GM23248 (cell line): ENCODE measurements around the gene GNAT3. TPM values are rescaled to one million over a fixed set of nuclear protein-coding genes. Genes with fewer than 3 reads are reported as not detected.

Experiments used
- DNase-seq: peaks from one replicate; pipeline ENCODE4 v3.0.0-alpha.2; 2015
- H2AFZ ChIP-seq: fragments of 200-600 bp; sonication (generic); 2 replicates; pipeline ENCODE4 v1.6.1; 2016; ENCODE audit warnings: antibody characterized with exemption
- H3F3A ChIP-seq: fragments of 200-600 bp; sonication (generic); 2 replicates; pipeline ENCODE4 v1.6.1; 2016; ENCODE audit warnings: mild to moderate bottlenecking, antibody characterized with exemption, mixed run types; ENCODE audit not compliant: insufficient read depth
- H3K27ac ChIP-seq: fragments of 200-600 bp; sonication (generic); 2 replicates; pipeline ENCODE4 v1.5.1; 2016; ENCODE audit warnings: mild to moderate bottlenecking
- H3K27me3 ChIP-seq: fragments of 200-600 bp; sonication (generic); replicated peaks from 2 replicates; pipeline ENCODE4 v1.6.1; 2016; ENCODE audit warnings: mild to moderate bottlenecking; ENCODE audit not compliant: insufficient read depth
- H3K36me3 ChIP-seq: fragments of 200-600 bp; sonication (generic); 2 replicates; pipeline ENCODE4 v1.6.1; 2016; ENCODE audit warnings: low read depth, mild to moderate bottlenecking
- H3K4me1 ChIP-seq: fragments of 200-600 bp; sonication (generic); 2 replicates; pipeline ENCODE4 v1.6.1; 2016; ENCODE audit warnings: mild to moderate bottlenecking; ENCODE audit not compliant: insufficient read depth
- H3K4me2 ChIP-seq: fragments of 200-600 bp; sonication (generic); one replicate; pipeline ENCODE4 v1.6.1; 2016; ENCODE audit warnings: mild to moderate bottlenecking; ENCODE audit not compliant: unreplicated experiment
- H3K4me3 ChIP-seq: fragments of 200-600 bp; sonication (generic); 2 replicates; pipeline ENCODE4 v1.5.1; 2016; ENCODE audit warnings: mild to moderate bottlenecking
- H3K79me2 ChIP-seq: fragments of 200-600 bp; sonication (generic); 2 replicates; pipeline ENCODE4 v1.6.1; 2016; ENCODE audit warnings: mild to moderate bottlenecking; ENCODE audit not compliant: insufficient read depth
- H3K9ac ChIP-seq: fragments of 200-600 bp; sonication (generic); 2 replicates; pipeline ENCODE4 v1.6.1; 2016; ENCODE audit warnings: mild to moderate bottlenecking
- H3K9me2 ChIP-seq: fragments of 200-600 bp; sonication (generic); 2 replicates; pipeline ENCODE4 v1.6.1; 2016; ENCODE audit warnings: mixed run types, mild to moderate bottlenecking, moderate library complexity; ENCODE audit not compliant: insufficient read depth
- H3K9me3 ChIP-seq: fragments of 200-600 bp; sonication (generic); one replicate; pipeline ENCODE4 v1.6.1; 2017; ENCODE audit warnings: low read depth
- H4K20me1 ChIP-seq: fragments of 200-600 bp; sonication (generic); 2 replicates; pipeline ENCODE4 v1.6.0; 2016; ENCODE audit not compliant: insufficient read depth
- EZH2 ChIP-seq: fragments of 200-600 bp; sonication (generic); IDR thresholded peaks from 2 replicates; pipeline ENCODE4 v1.6.1; 2018; ENCODE audit warnings: antibody characterized with exemption, mild to moderate bottlenecking; ENCODE audit not compliant: insufficient read depth, poor library complexity, severe bottlenecking
- EZH2phosphoT487 ChIP-seq: fragments of 200-600 bp; sonication (generic); IDR thresholded peaks from 2 replicates; pipeline ENCODE4 v1.6.1; 2018; ENCODE audit warnings: antibody characterized with exemption, moderate library complexity, mild to moderate bottlenecking, low read depth; ENCODE audit not compliant: insufficient read depth
- WGBS, 2 experiments: methylation state at CpG; one replicate each; pipeline ENCODE4 v1.1.6; 2015 to 2017; ENCODE audit warnings: low lambda C conversion rate in 2 of 2, low coverage in 1 of 2; ENCODE audit errors: missing lambda C conversion rate in 2 of 2; 5-methylcytosine and 5-hydroxymethylcytosine counted together
- in situ Hi-C: fragments of 300-500 bp; cut with MboI; formaldehyde crosslinking; loops from 2 replicates; pipeline ENCODE4 v1.15.0; 2020
- polyA plus RNA-seq: library from polyadenylated mRNA; unstranded; fragments of >200 nt; fragmentation: Nextera tagmentation; extraction: Ambion mirVana; gene quantifications from 2 replicates; pipeline ENCODE4 v1.2.1, GENCODE V29; 2016
- total RNA-seq: library from RNA; depleted of rRNA; stranded (reverse); fragments of >200 nt; shearing (Covaris generic); gene quantifications from 2 replicates; pipeline ENCODE4 v1.2.3, GENCODE V29; 2014

The GNAT3 gene
- total and polyA plus RNA-seq, 2 experiments from 2014 or later = not detected

DNA sequence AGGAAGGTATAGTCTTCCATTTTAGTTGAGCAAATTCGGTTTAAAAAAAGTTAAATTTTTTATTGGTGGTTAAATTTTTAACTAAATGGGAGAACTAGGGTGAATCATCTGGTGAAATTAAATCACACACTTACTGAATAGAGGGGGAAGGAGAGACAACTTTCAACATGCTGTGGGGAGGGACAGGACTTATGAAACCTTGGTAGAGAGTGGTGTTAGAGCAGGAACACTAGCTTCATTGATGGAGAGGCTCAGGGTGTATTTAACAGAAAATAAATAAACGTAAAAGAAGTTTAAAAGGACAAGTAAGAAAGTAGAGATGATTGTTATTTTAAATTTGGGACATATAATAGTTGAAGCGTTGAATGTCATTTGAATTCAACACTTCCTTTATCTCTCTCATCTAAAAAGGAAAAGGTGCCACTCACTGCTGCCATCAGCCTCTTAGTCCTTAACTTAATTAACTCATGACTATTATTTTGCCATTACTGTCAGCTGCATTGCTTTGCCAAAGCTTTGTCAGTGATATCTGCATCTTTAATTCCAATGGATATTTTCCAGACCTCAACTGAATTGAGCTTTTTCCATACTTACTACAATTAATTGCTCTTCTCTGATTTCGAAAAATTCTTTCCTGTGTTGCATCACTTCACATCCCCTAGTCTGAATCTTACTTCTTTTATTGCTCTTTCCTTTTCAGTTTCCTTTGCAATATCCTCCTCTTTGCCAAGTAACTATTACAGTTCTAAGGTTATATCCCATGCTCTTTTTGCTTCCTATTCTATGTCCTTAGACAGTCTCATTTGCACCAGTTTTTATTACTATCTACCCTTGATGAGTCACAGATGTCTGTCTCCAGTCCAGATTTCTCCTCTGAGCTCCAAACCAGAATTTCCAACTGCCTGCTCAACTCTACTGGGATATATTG lies 71.7 kb downstream of the GNAT3 start:
- Histone ChIP-seq H3K4me2 (peak overlapping the region; percentile 62), H3K36me3 (no peaks in the 10 kb centered on the region), H3K4me3 (peak overlapping the region; percentile 26; the same call in 1 of the 2 replicates), H3K79me2 (no peaks in the 10 kb centered on the region), H3K9me2 (no peaks in the 10 kb centered on the region), H3K27me3 (no peaks in the 10 kb centered on the region), H4K20me1 (no peaks in the 10 kb centered on the region), H3K4me1 (peaks cover 21% of the 10 kb centered on the region), H3K9me3 (no peaks in the 10 kb centered on the region), H3K27ac (peak overlapping the region; percentile 73), H3F3A (peaks cover 27% of the 10 kb centered on the region), H2AFZ (peak overlapping the region; percentile 33; the same call in 1 of the 2 replicates), H3K9ac (no peak overlapping the region)
- in situ Hi-C loops = loop anchor here (25.0 kb wide), 1 partner anchor 1022 kb away; no protein-coding TSS in a partner anchor
- no peak for TF ChIP-seq EZH2phosphoT487
- TF ChIP-seq EZH2 = no peak
- WGBS, 2 experiments = 37 to 42% methylated on average over 4 of the region's 4 CpGs
- DNase-seq = peak; percentile 84

DNA sequence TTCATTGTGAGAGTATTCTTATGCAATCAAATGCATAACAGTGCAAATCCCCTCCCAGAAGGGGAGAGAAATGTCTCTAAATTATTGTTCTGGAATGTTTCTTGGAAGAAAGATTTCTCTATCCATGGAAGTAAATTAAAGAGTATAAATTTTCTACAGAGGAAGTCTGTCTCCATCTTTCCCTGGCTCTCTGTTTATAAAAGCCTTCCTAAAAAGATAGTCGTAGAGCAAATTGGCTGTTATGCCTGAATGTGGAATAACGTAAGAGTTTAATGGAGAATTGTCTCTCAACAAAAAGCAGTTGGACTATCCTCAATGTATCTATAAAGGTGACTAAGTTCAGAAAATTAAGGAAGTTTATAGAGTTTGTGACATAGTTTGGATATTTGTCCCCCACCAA lies 76.3 kb downstream of the GNAT3 start:
- no peak for DNase-seq
- H3K9me3 ChIP-seq = no peaks in the 10 kb centered on the region
- no peaks in the 10 kb centered on the region for H4K20me1 ChIP-seq
- no peaks in the 10 kb centered on the region for H3K27me3 ChIP-seq
- 91 to 97% methylated on average over 2 of the region's 2 CpGs for WGBS, 2 experiments
- H3F3A ChIP-seq = peaks cover 15% of the 10 kb centered on the region
- in situ Hi-C loops = loop anchor here (25.0 kb wide), 1 partner anchor 1027 kb away; no protein-coding TSS in a partner anchor
- no peak overlapping the region for H2AFZ ChIP-seq
- no peaks in the 10 kb centered on the region for H3K79me2 ChIP-seq
- H3K9me2 ChIP-seq = no peaks in the 10 kb centered on the region
- H3K4me1 ChIP-seq = peaks cover 14% of the 10 kb centered on the region
- TF ChIP-seq EZH2 (no peak), EZH2phosphoT487 (no peak)
- no peak overlapping the region for H3K27ac ChIP-seq
- H3K36me3 ChIP-seq = no peaks in the 10 kb centered on the region
- H3K4me3 ChIP-seq = no peak overlapping the region
- no peak overlapping the region for H3K9ac ChIP-seq
- H3K4me2 ChIP-seq = no peak overlapping the region

DNA sequence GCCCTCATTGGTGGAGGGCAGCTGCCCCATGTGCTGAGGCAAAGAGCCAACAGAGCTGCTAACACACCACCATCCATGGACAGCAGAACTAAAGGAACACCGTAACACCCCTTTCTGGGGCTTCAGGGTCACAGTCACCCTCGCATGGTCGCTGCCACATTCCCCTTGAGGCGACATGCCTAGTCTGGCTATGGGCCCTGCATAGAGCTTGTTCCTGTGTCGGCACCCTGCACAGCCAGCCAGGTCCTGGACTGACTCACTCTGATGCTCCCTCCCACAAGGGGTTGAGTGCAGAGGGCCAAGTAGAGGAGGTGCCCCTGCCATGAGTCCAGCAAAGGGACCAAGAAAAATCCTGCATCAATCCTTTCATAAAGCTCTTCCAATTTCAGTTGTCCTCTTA lies 77.8 kb downstream of the GNAT3 start:
- Histone ChIP-seq H3K27me3 (no peaks in the 10 kb centered on the region), H3K4me3 (no peak overlapping the region), H3K79me2 (no peaks in the 10 kb centered on the region), H3K9ac (no peak overlapping the region), H3K36me3 (no peaks in the 10 kb centered on the region), H3K9me2 (no peaks in the 10 kb centered on the region), H3K4me2 (no peak overlapping the region), H3K4me1 (no peaks in the 10 kb centered on the region), H3K27ac (no peak overlapping the region), H3F3A (no peaks in the 10 kb centered on the region), H4K20me1 (no peaks in the 10 kb centered on the region), H3K9me3 (no peaks in the 10 kb centered on the region), H2AFZ (no peak overlapping the region)
- 91 to 99% methylated on average over 5 of the region's 5 CpGs for WGBS, 2 experiments
- no peak for DNase-seq
- in situ Hi-C loops = loop anchor here (5.0 to 25.0 kb wide), 2 partner anchors 223 to 1028 kb away; no protein-coding TSS in a partner anchor
- TF ChIP-seq EZH2phosphoT487 = no peak
- TF ChIP-seq EZH2 = no peak

DNA sequence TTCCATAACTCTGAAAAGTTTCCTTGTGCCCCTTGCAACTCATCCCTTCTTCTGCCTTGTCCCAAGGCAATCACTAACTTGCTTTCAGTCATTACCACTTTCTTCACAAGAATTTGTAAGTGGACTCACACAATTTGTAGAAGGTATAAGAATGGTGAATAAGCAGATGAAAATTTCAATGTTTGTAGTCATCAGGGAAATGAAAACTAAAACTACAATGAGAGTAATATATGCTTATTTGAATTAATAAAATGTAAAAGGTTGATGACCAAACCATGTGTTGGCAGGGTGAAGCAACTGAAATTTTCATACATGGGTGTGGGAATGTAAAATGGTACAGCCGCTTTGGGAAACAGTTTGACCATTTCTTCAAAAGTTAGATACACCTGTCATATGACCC lies 79.7 kb downstream of the GNAT3 start:
- TF ChIP-seq EZH2 = no peak
- TF ChIP-seq EZH2phosphoT487 = no peak
- H3K4me3 ChIP-seq = no peak overlapping the region
- no peak for DNase-seq
- no peaks in the 10 kb centered on the region for H3K9me3 ChIP-seq
- no peak overlapping the region for H3K27ac ChIP-seq
- no peaks in the 10 kb centered on the region for H3K27me3 ChIP-seq
- in situ Hi-C loops = loop anchor here (5.0 to 25.0 kb wide), 2 partner anchors 225 to 1030 kb away; no protein-coding TSS in a partner anchor
- H3K9me2 ChIP-seq = no peaks in the 10 kb centered on the region
- H3K9ac ChIP-seq = no peak overlapping the region
- no peaks in the 10 kb centered on the region for H4K20me1 ChIP-seq
- H3K36me3 ChIP-seq = no peaks in the 10 kb centered on the region
- no peaks in the 10 kb centered on the region for H3K79me2 ChIP-seq
- H3F3A ChIP-seq = no peaks in the 10 kb centered on the region
- WGBS, 2 experiments = no CpG with 5 or more reads among the region's 1 CpG
- H3K4me2 ChIP-seq = no peak overlapping the region
- H3K4me1 ChIP-seq = 0 out of 2 replicates have a peak, but pooled peaks cover 3% of the 10 kb centered on the region
- no peak overlapping the region for H2AFZ ChIP-seq
